ENCODE results near the gene RIMS1. TPM values are rescaled to one million over a fixed set of nuclear protein-coding genes. Genes with fewer than 3 reads are reported as not detected.

The RIMS1 gene
- total and polyA plus RNA-seq, 2 donors (not counting 3 experiments of a cell fraction or from before 2014, with no cell fraction given): 0.15 TPM; not detected in 1

GRCh38 chr6:71967436-71967835 lies 81.1 kb downstream of the RIMS1 start:
- dilution Hi-C loops (cut with MboI; ENCODE audit: extremely low pct_ligation_motif_present, low sequenced_read_pairs) (no loop called here), intact Hi-C loops (cut with micrococcal nuclease) (no loop called here)
- no peak for DNase-seq (ENCODE audit: low read depth, low spot score)
- Histone ChIP-seq H2AFZ (ENCODE audit: low read depth, low read length) (no peak overlapping the region), H3K9me1 (replicated peaks; ENCODE audit: control insufficient read depth, extremely low read depth, insufficient read depth, low read length) (no peaks in the 10 kb centered on the region), H3K9me3 (replicated peaks; ENCODE audit: control insufficient read depth, insufficient read depth, low read length) (no peaks in the 10 kb centered on the region), H4K20me1 (replicated peaks; ENCODE audit: control insufficient read depth, extremely low read depth, insufficient read depth, low read length) (no peaks in the 10 kb centered on the region), H3K4me3 (replicated peaks in 1 of 3; ENCODE audit: insufficient read depth in 1 of 3, low read depth in 1 of 3, low read length in 3 of 3) (no peak overlapping the region), H3K27me3 (ENCODE audit: control insufficient read depth in 2 of 2, insufficient read depth in 2 of 2, low read length in 2 of 2) (no peaks in the 10 kb centered on the region), H3K79me2 (ENCODE audit: control insufficient read depth, insufficient read depth, low read length) (no peaks in the 10 kb centered on the region), H3K9ac (replicated peaks; ENCODE audit: extremely low read depth, insufficient read depth, low read length) (no peak overlapping the region), H3K27ac (ENCODE audit: insufficient read depth, low read depth, low read length) (no peak overlapping the region), H3K4me1 (ENCODE audit: control insufficient read depth, extremely low read depth, insufficient read depth, low read length) (no peaks in the 10 kb centered on the region), H3K36me3 (ENCODE audit: control insufficient read depth in 2 of 2, extremely low read depth in 1 of 2, insufficient read depth in 2 of 2, low read length in 2 of 2) (no peaks in the 10 kb centered on the region), H3K4me2 (ENCODE audit: insufficient read depth, low read length) (no peak overlapping the region)
- no peak for FAIRE-seq
- no TSS peak for BruUV-seq (replicated peaks)
- POLR2A ChIA-PET: no interaction called here
- CTCF ChIA-PET: interaction anchor here (1.6 kb wide), 1 partner anchor 41 kb away, joined by 3 read pairs; no protein-coding TSS in a partner anchor
- TF ChIP-seq MYC (IDR thresholded peaks at IDR 0.05; ENCODE audit: low read depth, low read length): no peak
- TF ChIP-seq GATA2 (IDR thresholded peaks at IDR 0.05; ENCODE audit: insufficient read depth, insufficient read length, low read depth, low read length): no peak
- no peak for TF ChIP-seq MAX (IDR thresholded peaks at IDR 0.05; ENCODE audit: insufficient read depth, insufficient read length)
- no peak for TF ChIP-seq EZH2 (IDR thresholded peaks at IDR 0.05; ENCODE audit: borderline replicate concordance, low read depth, low read length, severe bottlenecking)
- TF ChIP-seq POLR2A (IDR thresholded peaks at IDR 0.05; ENCODE audit: low read depth, low read length): no peak
- TF ChIP-seq FOS (IDR thresholded peaks at IDR 0.05; ENCODE audit: borderline replicate concordance, insufficient read depth, low read length): no peak
- TF ChIP-seq POLR2AphosphoS5 (IDR thresholded peaks at IDR 0.05; ENCODE audit: insufficient read depth, low read depth, low read length): no peak
- no peak for TF ChIP-seq JUN (IDR thresholded peaks at IDR 0.05; ENCODE audit: borderline replicate concordance, insufficient read depth, insufficient read length, low read depth)
- TF ChIP-seq CTCF (IDR thresholded peaks at IDR 0.05; ENCODE audit: extremely low read depth in 1 of 2, insufficient read depth in 1 of 2, low read depth in 1 of 2, low read length in 2 of 2): no peak
